Cardiac fibroblast (primary cell): ENCODE measurements around the gene CWC22.
"Not testable (repeated sequence)": the region's sequence is repeated elsewhere in the genome, so short reads cannot be mapped to it uniquely, and the experiment has no call there.

ENCODE experiments used
- DNase-seq, 2 donors: peaks; one replicate each; pipeline versions ENCODE4 v3.0.0 to v3.0.0-alpha.2; 2010; ENCODE audit warnings: low read depth in 2 of 2
- H3K4me3 ChIP-seq, 2 donors: replicated peaks in 1 of 2; 1 replicate in 1 of 2; 2 replicates in 1 of 2; pipeline ENCODE4 v1.5.1; 2011; ENCODE audit warnings: low read depth in 2 of 2, low read length in 2 of 2, mild to moderate bottlenecking in 2 of 2, moderate library complexity in 1 of 2
- TF ChIP-seq, protein P1 (sequence below): IDR thresholded peaks from one replicate; pipeline ENCODE4 v1.5.1; 2011; ENCODE audit warnings: low read depth, mild to moderate bottlenecking, low read length, inconsistent platforms

Gene CWC22

DNA sequence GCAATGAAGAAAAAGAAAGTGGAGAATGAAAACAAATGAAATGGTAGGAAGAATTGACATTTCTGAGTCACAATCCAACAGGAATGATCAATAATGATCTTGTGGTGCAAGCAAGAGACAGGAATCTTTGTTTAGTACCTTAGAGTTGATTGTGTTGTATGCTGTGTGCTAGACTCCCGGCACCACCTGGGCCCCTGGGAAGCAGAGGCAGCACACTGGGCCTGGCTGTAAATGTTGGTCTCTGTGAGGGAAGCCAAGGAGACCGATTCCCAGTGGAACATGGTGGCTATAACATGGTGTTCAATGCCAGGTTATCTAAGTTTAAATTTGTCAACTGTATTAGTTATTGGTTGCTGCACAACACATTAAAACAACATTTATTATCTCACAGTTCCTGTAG, 9.8 kb upstream of the CWC22 start:
- TF ChIP-seq, protein P1, sequence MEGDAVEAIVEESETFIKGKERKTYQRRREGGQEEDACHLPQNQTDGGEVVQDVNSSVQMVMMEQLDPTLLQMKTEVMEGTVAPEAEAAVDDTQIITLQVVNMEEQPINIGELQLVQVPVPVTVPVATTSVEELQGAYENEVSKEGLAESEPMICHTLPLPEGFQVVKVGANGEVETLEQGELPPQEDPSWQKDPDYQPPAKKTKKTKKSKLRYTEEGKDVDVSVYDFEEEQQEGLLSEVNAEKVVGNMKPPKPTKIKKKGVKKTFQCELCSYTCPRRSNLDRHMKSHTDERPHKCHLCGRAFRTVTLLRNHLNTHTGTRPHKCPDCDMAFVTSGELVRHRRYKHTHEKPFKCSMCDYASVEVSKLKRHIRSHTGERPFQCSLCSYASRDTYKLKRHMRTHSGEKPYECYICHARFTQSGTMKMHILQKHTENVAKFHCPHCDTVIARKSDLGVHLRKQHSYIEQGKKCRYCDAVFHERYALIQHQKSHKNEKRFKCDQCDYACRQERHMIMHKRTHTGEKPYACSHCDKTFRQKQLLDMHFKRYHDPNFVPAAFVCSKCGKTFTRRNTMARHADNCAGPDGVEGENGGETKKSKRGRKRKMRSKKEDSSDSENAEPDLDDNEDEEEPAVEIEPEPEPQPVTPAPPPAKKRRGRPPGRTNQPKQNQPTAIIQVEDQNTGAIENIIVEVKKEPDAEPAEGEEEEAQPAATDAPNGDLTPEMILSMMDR = no peak
- DNase-seq = no peak
- no peak overlapping the region for H3K4me3 ChIP-seq

- TF ChIP-seq, protein P1 = no peak
- H3K4me3 ChIP-seq = no peak overlapping the region
- DNase-seq = peak; percentile 67 to 85
These were observed 9.0 kb upstream of the CWC22 start for GRCh38 chr2:180015951-180016709.

DNA sequence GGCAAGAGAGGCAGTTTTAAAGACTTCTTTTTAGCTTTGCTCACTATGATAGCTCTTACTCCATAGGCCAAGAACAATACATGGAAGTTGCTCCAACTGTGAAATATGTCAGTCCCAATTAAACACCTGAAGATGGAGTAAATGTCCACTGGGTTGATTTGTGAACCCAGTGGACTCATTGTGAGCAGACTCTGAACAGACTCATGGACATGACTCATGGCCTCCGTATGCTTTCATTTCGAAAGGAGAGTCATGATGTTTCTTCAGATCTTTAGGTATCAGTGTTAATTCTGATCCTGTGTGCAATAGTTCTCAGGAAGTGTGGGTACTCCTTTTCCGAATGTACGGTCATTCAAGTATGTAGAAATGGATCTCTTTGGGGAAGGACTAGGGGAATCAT, 5.4 kb upstream of the CWC22 start:
- TF ChIP-seq, protein P1 = no peak
- H3K4me3 ChIP-seq = no peak overlapping the region
- peak; percentile 59 to 94 for DNase-seq

GRCh38 chr2:180010701-180011100, 3.6 kb upstream of the CWC22 start:
- no peak for DNase-seq
- H3K4me3 ChIP-seq = no peak overlapping the region
- TF ChIP-seq, protein P1 = no peak

- TF ChIP-seq, protein P1 = no peak
- peak overlapping the region; percentile 86 to 91 for H3K4me3 ChIP-seq
- DNase-seq = no peak
These were observed 866 bp downstream of the CWC22 start for GRCh38 chr2:180006231-180006630.

GRCh38 chr2:180005465-180005864, 1.6 kb downstream of the CWC22 start:
- H3K4me3 ChIP-seq, DNase-seq: not testable (repeated sequence)

GRCh38 chr2:180004731-180005130, 2.4 kb downstream of the CWC22 start:
- TF ChIP-seq, protein P1 = no peak
- no peak for DNase-seq
- no peak overlapping the region for H3K4me3 ChIP-seq
